B cell (primary cell): ENCODE measurements around the gene MYOM3. TPM values are rescaled to one million over a fixed set of nuclear protein-coding genes. Genes with fewer than 3 reads are reported as not detected.

Source experiments
- ATAC-seq: fragments of 200-7000 bp; cut with Tn5 transposase; one replicate; pipeline ENCODE4 v1.10.0; 2021; ENCODE audit warnings: low read depth, mild to moderate bottlenecking, moderate number of reproducible peaks, moderate library complexity
- CTCF ChIA-PET: fragments of 350-600 bp; sonication (Branson Sonifier 250); formaldehyde crosslinking; loops from one replicate; lab custom pipeline; 2021; ENCODE audit warnings: antibody characterized with exemption, inconsistent platforms; lab: Charles Lee
- POLR2A ChIA-PET: fragments of 350-600 bp; sonication (Branson Sonifier 250); formaldehyde crosslinking; loops from one replicate; lab custom pipeline; 2021; ENCODE audit warnings: antibody characterized with exemption; lab: Charles Lee
- DNase-seq: peaks from one replicate; pipeline ENCODE4 v3.0.0; 2013
- H2AFZ ChIP-seq: 2 replicates; pipeline ENCODE4 v1.6.1; 2012; ENCODE audit warnings: mild to moderate bottlenecking, low read depth, low read length; ENCODE audit not compliant: insufficient read depth, poor library complexity, severe bottlenecking
- H3K27ac ChIP-seq, 2 donors: 1 replicate in 1 of 2; 2 replicates in 1 of 2; pipeline ENCODE4 v1.5.1; 2012 to 2013; ENCODE audit warnings: low read length in 2 of 2, mild to moderate bottlenecking in 2 of 2, moderate library complexity in 1 of 2
- H3K27me3 ChIP-seq, 4 experiments: fragments of 200-600 bp in 1 of 4; sonication (generic) in 1 of 4; replicated peaks in 1 of 4; 1 replicate in 2 of 4; 2 replicates in 2 of 4; pipeline versions ENCODE4 v1.6.1 to v1.7.0; 2013 to 2016; ENCODE audit warnings: low read length in 3 of 4, mild to moderate bottlenecking in 2 of 4, mixed read lengths in 1 of 4, moderate library complexity in 1 of 4; ENCODE audit not compliant: insufficient read depth in 4 of 4, control insufficient read depth in 3 of 4; ENCODE audit errors: control extremely low read depth in 1 of 4
- H3K36me3 ChIP-seq, 2 experiments: replicated peaks in 1 of 2; 1 replicate in 1 of 2; 2 replicates in 1 of 2; pipeline versions ENCODE4 v1.6.1 to v1.7.1; 2013; ENCODE audit warnings: low read length in 1 of 2; ENCODE audit not compliant: insufficient read depth in 2 of 2, control insufficient read depth in 1 of 2; ENCODE audit errors: control extremely low read depth in 1 of 2, extremely low read depth in 1 of 2
- H3K4me1 ChIP-seq, 2 donors: fragments of 200-600 bp in 1 of 2; sonication (generic) in 1 of 2; 1 replicate in 1 of 2; 2 replicates in 1 of 2; pipeline versions ENCODE4 v1.5.1 to v1.6.1; 2013 to 2017; ENCODE audit warnings: low read length in 2 of 2; ENCODE audit not compliant: control insufficient read depth in 2 of 2, insufficient read depth in 2 of 2
- H3K4me2 ChIP-seq: replicated peaks from 2 replicates; pipeline ENCODE3; 2012; ENCODE audit warnings: mild to moderate bottlenecking, low read depth, low read length; ENCODE audit not compliant: poor library complexity, severe bottlenecking
- H3K4me3 ChIP-seq, 5 experiments: fragments of 200-600 bp in 1 of 5; sonication (generic) in 1 of 5; 1 replicate in 3 of 5; 2 replicates in 2 of 5; pipeline versions ENCODE4 v1.5.1 to v1.7.0; 2011 to 2016; ENCODE audit warnings: low read length in 4 of 5, mild to moderate bottlenecking in 4 of 5, low read depth in 2 of 5, control low read depth in 1 of 5, moderate library complexity in 1 of 5; ENCODE audit not compliant: insufficient read depth in 1 of 5; ENCODE audit errors: control extremely low read depth in 1 of 5, extremely low read depth in 1 of 5
- H3K79me2 ChIP-seq: fragments of 200-600 bp; sonication (generic); one replicate; pipeline ENCODE4 v1.6.0; 2016; ENCODE audit warnings: low read length; ENCODE audit not compliant: control insufficient read depth, insufficient read depth
- H3K9ac ChIP-seq: fragments of 200-600 bp; sonication (generic); 2 replicates; pipeline ENCODE4 v1.6.1; 2017; ENCODE audit warnings: mild to moderate bottlenecking, low read length, moderate library complexity
- H3K9me3 ChIP-seq, 3 donors: one replicate each; pipeline versions ENCODE4 v1.6.1 to v1.7.1; 2013; ENCODE audit warnings: low read length in 2 of 3; ENCODE audit not compliant: control insufficient read depth in 2 of 3, insufficient read depth in 1 of 3; ENCODE audit errors: control extremely low read depth in 1 of 3
- H4K20me1 ChIP-seq: 2 replicates; pipeline ENCODE4 v1.6.0; 2012; ENCODE audit warnings: mild to moderate bottlenecking, low read length; ENCODE audit not compliant: insufficient read depth, control insufficient read depth, poor library complexity, severe bottlenecking
- H3K27ac Mint-ChIP-seq: one replicate; pipeline ENCODE4 v1.8.0; 2021; ENCODE audit warnings: mixed read lengths
- H3K27me3 Mint-ChIP-seq: one replicate; pipeline ENCODE4 v1.8.0; 2021; ENCODE audit warnings: mixed read lengths
- H3K4me1 Mint-ChIP-seq: one replicate; pipeline ENCODE4 v1.8.0; 2021; ENCODE audit warnings: mixed read lengths
- H3K4me3 Mint-ChIP-seq: one replicate; pipeline ENCODE4 v1.8.0; 2021; ENCODE audit warnings: mixed read lengths
- H3K9me3 Mint-ChIP-seq: one replicate; pipeline ENCODE4 v1.8.0; 2022; ENCODE audit warnings: mixed read lengths; ENCODE audit not compliant: insufficient read depth
- EZH2 ChIP-seq: IDR thresholded peaks from 2 replicates; pipeline ENCODE4 v1.6.1; 2012; ENCODE audit warnings: borderline replicate concordance, low read depth, mild to moderate bottlenecking, moderate library complexity, low read length; ENCODE audit not compliant: insufficient read depth, poor library complexity, severe bottlenecking
- WGBS: methylation state at CpG from one replicate; pipeline ENCODE4 v1.1.5; 2013; ENCODE audit warnings: missing lambda C conversion rate; ENCODE audit not compliant: insufficient coverage; 5-methylcytosine and 5-hydroxymethylcytosine counted together
- intact Hi-C: fragments of 100-400 bp; cut with micrococcal nuclease; formaldehyde crosslinking; loops from one replicate; pipeline ENCODE4 v1.10.0; 2022
- polyA plus RNA-seq: library from polyadenylated mRNA; depleted of rRNA; stranded (reverse); fragments of >200 nt; gene quantifications from 2 replicates; pipeline ENCODE4 v1.2.3, GENCODE V29; 2012
- total RNA-seq, 2 donors: library from RNA; stranded (reverse); fragments of 120-200 nt in 1 of 2; gene quantifications; 1 replicate in 1 of 2; 2 replicates in 1 of 2; pipeline versions ENCODE4 v1.2.3 to v1.2.4, GENCODE V29; 2013 to 2022
- TF ChIP-seq, protein P1 (sequence below): fragments of 200-600 bp; IDR thresholded peaks from one replicate; pipeline ENCODE4 v1.8.0; 2022; ENCODE audit warnings: antibody characterized with exemption, mild to moderate bottlenecking

The MYOM3 gene
- total and polyA plus RNA-seq, 2 donors (not counting 1 experiment from before 2014, with no cell fraction given) = not detected

DNA sequence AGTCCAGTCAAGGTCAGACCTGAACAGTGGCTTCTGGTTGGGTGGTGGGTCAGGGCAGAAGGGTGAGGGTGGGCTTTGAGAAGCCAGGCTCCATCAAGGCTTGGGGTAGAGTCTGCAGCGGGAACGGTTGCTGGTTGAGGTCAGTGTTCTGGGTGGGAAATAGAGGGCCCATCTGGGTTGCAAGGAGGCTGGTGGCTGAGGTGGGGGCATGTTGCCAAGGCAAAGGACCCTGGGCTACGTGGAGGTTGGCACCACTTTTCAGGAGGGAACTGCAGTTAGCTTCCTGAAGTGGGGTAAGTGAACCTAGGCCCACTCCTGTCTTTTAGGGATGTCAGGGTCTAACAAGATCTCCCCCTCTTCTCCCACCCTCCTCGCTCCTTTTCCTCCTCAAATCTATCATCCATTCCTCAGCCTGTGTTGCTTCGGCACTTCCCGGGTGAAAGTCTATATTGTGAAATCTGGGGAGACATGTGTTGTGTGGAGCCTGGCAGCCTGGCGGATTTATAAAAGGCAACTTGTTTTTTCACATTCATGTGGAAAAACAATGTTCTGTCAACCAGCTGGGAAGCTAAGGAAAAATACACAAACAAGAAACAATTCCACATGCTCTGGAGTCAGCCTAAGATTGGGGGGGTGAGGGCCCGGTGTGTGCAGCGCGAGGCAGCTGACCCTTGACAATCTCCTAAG lies 29.5 kb upstream of the MYOM3 start:
- no peak overlapping the region for H3K27ac Mint-ChIP-seq

DNA sequence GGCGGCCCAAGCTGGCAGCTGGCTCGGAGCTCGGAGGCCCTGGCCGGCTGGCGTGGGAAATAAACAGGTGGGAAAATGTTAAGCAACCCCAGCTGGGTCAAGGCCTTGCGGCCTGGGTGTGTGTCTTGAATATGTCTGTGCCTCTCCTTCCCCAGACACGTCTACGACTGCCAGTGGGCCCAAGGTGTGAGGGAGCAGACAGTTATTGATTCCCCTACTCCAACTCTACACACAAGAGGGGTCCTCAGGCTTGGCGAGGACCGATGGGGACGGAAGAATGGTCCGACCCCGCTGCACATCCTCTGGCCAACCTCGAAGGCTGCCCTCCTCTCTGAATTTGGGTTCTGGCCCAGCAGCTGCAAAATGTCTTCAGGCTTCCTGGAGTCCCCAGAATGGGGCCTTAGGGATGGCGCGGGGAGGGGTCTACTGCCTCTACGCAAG lies 28.8 kb upstream of the MYOM3 start:
- ChIA-PET CTCF (interaction anchor here (1.6 kb wide), 1 partner anchor 10 kb away, joined by 5 read pairs; no protein-coding TSS in a partner anchor), POLR2A (no interaction called here)
- H3K9me3 Mint-ChIP-seq = no peaks in the 10 kb centered on the region
- H2AFZ ChIP-seq = no peak overlapping the region
- H3K9ac ChIP-seq = no peak overlapping the region
- H3K27ac Mint-ChIP-seq = no peak overlapping the region
- no peak overlapping the region for H3K4me2 ChIP-seq
- DNase-seq = no peak
- no peak for TF ChIP-seq EZH2
- H3K79me2 ChIP-seq = no peaks in the 10 kb centered on the region
- H4K20me1 ChIP-seq = no peaks in the 10 kb centered on the region
- no peaks in the 10 kb centered on the region for H3K4me1 ChIP-seq
- H3K4me3 Mint-ChIP-seq = no peak overlapping the region
- no peak overlapping the region for H3K27ac ChIP-seq
- ATAC-seq = no peak
- no peak overlapping the region for H3K4me3 ChIP-seq
- H3K9me3 ChIP-seq = peaks cover 0 to 3% (median 0%) of the 10 kb centered on the region in 3 donors
- H3K4me1 Mint-ChIP-seq = peaks cover 4% of the 10 kb centered on the region
- peaks cover 0 to 2% (median 0%) of the 10 kb centered on the region in 4 experiments for H3K27me3 ChIP-seq
- no peaks in the 10 kb centered on the region for H3K36me3 ChIP-seq
- 83% methylated on average over 15 of the region's 17 CpGs for WGBS
- peaks cover 8% of the 10 kb centered on the region for H3K27me3 Mint-ChIP-seq
- intact Hi-C loops = no loop called here

More for the DNA sequence above, 29.5 kb upstream of the MYOM3 start:
- CTCF ChIA-PET = interaction anchor here (1.6 kb wide), 1 partner anchor 9 kb away, joined by 5 read pairs; no protein-coding TSS in a partner anchor
- H3K4me3 ChIP-seq = no peak overlapping the region
- H3K4me2 ChIP-seq = no peak overlapping the region
- no peak for DNase-seq
- 100% methylated on average over 5 of the region's 10 CpGs for WGBS
- POLR2A ChIA-PET = no interaction called here
- no peak overlapping the region for H2AFZ ChIP-seq
- intact Hi-C loops = no loop called here
- ATAC-seq = no peak
- no peaks in the 10 kb centered on the region for H3K36me3 ChIP-seq
- no peak overlapping the region for H3K9ac ChIP-seq
- H3K27me3 ChIP-seq = peaks cover 0 to 2% (median 0%) of the 10 kb centered on the region in 4 experiments
- Mint-ChIP-seq H3K9me3 (no peaks in the 10 kb centered on the region), H3K27me3 (peaks cover 11% of the 10 kb centered on the region), H3K4me1 (peaks cover 4% of the 10 kb centered on the region), H3K4me3 (no peak overlapping the region)
- H4K20me1 ChIP-seq = no peaks in the 10 kb centered on the region
- no peak overlapping the region for H3K27ac ChIP-seq
- H3K9me3 ChIP-seq = peaks cover 0 to 3% (median 0%) of the 10 kb centered on the region in 3 donors
- no peaks in the 10 kb centered on the region for H3K4me1 ChIP-seq
- TF ChIP-seq EZH2 = no peak
- TF ChIP-seq, protein P1, sequence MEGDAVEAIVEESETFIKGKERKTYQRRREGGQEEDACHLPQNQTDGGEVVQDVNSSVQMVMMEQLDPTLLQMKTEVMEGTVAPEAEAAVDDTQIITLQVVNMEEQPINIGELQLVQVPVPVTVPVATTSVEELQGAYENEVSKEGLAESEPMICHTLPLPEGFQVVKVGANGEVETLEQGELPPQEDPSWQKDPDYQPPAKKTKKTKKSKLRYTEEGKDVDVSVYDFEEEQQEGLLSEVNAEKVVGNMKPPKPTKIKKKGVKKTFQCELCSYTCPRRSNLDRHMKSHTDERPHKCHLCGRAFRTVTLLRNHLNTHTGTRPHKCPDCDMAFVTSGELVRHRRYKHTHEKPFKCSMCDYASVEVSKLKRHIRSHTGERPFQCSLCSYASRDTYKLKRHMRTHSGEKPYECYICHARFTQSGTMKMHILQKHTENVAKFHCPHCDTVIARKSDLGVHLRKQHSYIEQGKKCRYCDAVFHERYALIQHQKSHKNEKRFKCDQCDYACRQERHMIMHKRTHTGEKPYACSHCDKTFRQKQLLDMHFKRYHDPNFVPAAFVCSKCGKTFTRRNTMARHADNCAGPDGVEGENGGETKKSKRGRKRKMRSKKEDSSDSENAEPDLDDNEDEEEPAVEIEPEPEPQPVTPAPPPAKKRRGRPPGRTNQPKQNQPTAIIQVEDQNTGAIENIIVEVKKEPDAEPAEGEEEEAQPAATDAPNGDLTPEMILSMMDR = no peak
- H3K79me2 ChIP-seq = no peaks in the 10 kb centered on the region
